Skeletal muscle satellite cell (primary cell): ENCODE data around the gene PRKCG.

Source experiments
- H3K27me3 ChIP-seq: 2 replicates; pipeline ENCODE4 v1.7.0; 2013; ENCODE audit warnings: low read length; ENCODE audit not compliant: control insufficient read depth, insufficient read depth
- H3K36me3 ChIP-seq: 2 replicates; pipeline ENCODE4 v1.7.0; 2013; ENCODE audit warnings: mild to moderate bottlenecking, control low read depth, low read length; ENCODE audit not compliant: insufficient read depth
- H3K4me1 ChIP-seq: 2 replicates; pipeline ENCODE4 v1.7.0; 2013; ENCODE audit warnings: low read length; ENCODE audit not compliant: control insufficient read depth, insufficient read depth
- H3K4me2 ChIP-seq: 2 replicates; pipeline ENCODE4 v1.7.0; 2013; ENCODE audit warnings: mild to moderate bottlenecking, low read length
- H3K4me3 ChIP-seq: 2 replicates; pipeline ENCODE4 v1.7.0; 2013; ENCODE audit warnings: low read length
- H3K9ac ChIP-seq: 2 replicates; pipeline ENCODE4 v1.7.0; 2013; ENCODE audit warnings: mild to moderate bottlenecking, low read depth, low read length, moderate library complexity
- H3K9me3 ChIP-seq: replicated peaks from 2 replicates; pipeline ENCODE4 v1.7.0; 2013; ENCODE audit warnings: mild to moderate bottlenecking, control low read depth, low read length

Gene PRKCG

DNA sequence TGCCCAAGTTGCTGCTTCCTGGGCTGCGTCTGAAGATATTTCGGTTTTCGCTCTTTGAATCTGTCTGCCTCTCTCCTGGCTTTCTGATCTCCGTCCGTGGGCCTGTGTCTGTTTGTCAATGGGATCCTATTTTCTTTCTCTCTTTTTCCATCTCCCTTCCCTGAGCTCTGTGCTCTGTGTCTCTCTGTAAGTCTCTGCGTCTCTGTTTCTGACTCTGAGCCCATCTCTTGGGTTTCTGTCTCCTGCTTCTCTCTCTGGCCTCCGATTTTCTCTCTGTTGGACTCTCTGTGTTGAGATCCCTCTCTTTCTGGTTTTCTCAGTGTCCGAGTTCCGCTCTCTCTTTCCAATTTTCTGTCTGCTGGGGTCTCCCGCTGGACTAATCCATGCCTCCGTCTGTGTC is 1.7 kb downstream of the PRKCG start:
- H3K4me2 ChIP-seq: no peak overlapping the region
- H3K4me3 ChIP-seq: no peak overlapping the region
- H3K27me3 ChIP-seq: peaks cover 58% of the 10 kb centered on the region
- no peak overlapping the region for H3K9ac ChIP-seq
- no peaks in the 10 kb centered on the region for H3K36me3 ChIP-seq
- H3K4me1 ChIP-seq: peaks cover 14% of the 10 kb centered on the region
- H3K9me3 ChIP-seq: no peaks in the 10 kb centered on the region

DNA sequence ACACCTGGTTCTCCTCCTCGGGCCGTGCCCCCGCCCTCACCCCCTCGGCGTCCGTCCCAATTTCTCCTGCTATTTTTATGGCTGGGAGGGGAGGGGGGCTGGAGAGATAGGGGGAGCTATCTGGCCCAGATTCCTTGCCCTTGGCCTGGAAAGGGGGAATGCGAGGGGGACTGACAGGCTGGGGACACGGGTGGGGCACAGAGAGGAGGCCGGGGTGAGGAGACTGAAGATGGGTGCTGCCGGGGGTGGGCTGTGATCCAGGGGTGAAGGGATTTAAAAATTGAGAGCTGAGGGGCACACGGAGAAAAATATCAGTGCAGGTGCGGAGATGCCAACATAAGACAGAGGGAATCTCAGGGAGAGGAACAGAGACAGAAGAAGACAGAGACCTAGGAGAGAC is 2.3 kb downstream of the PRKCG start:
- H3K27me3 ChIP-seq: peaks cover 58% of the 10 kb centered on the region
- no peak overlapping the region for H3K9ac ChIP-seq
- no peak overlapping the region for H3K4me2 ChIP-seq
- H3K36me3 ChIP-seq: no peaks in the 10 kb centered on the region
- H3K4me3 ChIP-seq: no peak overlapping the region
- H3K9me3 ChIP-seq: no peaks in the 10 kb centered on the region
- H3K4me1 ChIP-seq: peaks cover 14% of the 10 kb centered on the region

DNA sequence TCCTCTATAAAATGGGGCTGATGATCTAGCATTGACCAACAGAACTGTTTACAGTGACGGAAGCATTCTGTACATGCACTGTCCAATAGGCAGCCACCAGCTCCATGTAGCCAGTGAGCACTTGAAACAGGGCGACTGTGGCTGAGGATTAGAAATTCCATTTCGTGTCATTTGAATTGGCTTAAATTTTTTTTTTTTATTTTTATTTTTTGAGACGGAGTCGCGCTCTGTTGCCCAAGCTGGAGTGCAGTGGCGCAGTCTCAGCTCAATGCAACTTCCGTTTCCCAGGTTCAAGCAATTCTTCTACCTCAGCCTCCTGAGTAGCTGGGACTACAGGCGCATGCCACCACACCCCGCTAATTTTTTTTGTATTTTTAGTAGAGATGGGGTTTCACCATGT is 3.0 kb downstream of the PRKCG start:
- Histone ChIP-seq H3K4me1 (peaks cover 11% of the 10 kb centered on the region), H3K36me3 (no peaks in the 10 kb centered on the region), H3K4me3 (no peak overlapping the region), H3K4me2 (no peak overlapping the region), H3K9ac (no peak overlapping the region), H3K9me3 (no peaks in the 10 kb centered on the region), H3K27me3 (peaks cover 55% of the 10 kb centered on the region)

DNA sequence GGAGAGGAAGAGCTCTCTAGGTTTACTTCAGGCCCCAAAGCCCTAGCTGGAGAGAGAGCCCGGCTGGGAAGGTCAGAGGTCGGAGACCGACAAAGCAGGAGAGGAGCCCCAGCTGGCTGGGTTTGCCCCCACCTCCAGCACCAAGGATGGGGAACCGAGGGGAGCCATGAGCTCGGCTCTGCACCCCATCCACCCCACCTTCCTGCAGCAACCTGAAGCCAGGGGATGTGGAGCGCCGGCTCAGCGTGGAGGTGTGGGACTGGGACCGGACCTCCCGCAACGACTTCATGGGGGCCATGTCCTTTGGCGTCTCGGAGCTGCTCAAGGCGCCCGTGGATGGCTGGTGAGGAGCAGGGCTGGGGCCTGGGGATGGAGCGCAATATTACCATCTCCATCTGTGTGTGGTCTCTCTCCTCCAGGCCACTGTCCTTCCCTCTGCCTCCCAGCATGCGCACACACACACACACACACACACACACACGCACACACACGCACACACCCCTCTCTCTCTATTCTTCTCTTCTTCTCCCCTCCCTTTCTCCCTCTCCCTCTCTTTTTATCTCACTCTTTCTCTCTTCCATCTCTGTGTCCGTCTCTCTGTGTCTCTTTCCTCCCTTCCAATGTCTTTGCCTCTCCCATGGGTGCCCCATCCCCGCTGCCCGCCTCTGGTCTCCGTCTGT is 10.4 kb downstream of the PRKCG start:
- Histone ChIP-seq H3K9me3 (no peaks in the 10 kb centered on the region), H3K27me3 (peaks cover 21% of the 10 kb centered on the region), H3K9ac (no peak overlapping the region), H3K4me1 (no peaks in the 10 kb centered on the region), H3K36me3 (no peaks in the 10 kb centered on the region), H3K4me2 (no peak overlapping the region), H3K4me3 (no peak overlapping the region)

DNA sequence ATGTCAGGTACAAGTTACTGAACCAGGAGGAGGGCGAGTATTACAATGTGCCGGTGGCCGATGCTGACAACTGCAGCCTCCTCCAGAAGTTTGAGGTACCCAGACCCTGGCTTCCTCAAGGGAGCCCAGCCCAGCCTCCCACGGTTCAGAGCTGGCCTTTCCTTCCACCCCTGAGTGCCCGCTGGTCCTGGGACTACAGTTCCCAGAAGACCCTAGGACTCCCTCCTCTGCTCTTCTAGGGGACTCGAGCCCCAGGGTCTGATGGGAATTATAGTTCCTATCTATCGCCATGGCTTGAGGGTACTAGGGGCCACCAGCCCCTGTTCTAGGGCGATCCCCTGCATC is 11.0 kb downstream of the PRKCG start:
- Histone ChIP-seq H3K9me3 (no peaks in the 10 kb centered on the region), H3K27me3 (peaks cover 26% of the 10 kb centered on the region), H3K4me2 (no peak overlapping the region), H3K4me1 (no peaks in the 10 kb centered on the region), H3K4me3 (no peak overlapping the region), H3K36me3 (no peaks in the 10 kb centered on the region), H3K9ac (no peak overlapping the region)

DNA sequence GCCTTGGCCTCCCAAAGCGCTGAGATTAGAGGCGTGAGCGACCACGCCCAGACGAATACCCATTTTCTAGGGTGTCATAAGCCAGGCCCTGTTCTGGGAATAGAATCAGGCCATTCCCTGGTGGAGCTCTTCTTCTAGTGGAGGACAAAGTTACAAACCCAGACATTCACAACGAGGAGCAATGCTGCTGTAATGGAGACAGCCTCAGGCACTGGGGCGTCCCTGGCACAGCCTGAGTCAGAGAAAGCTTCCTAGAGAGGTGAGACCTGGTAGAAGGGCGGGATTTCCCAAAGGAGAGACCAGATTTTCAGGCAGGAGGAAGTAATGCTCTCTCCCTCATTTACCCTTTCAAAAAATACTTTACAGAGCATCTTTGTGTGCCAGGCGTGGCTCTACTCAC is 12.7 kb downstream of the PRKCG start:
- Histone ChIP-seq H3K4me1 (no peaks in the 10 kb centered on the region), H3K9me3 (no peaks in the 10 kb centered on the region), H3K9ac (no peak overlapping the region), H3K4me2 (no peak overlapping the region), H3K27me3 (peaks cover 30% of the 10 kb centered on the region), H3K4me3 (no peak overlapping the region), H3K36me3 (no peaks in the 10 kb centered on the region)

DNA sequence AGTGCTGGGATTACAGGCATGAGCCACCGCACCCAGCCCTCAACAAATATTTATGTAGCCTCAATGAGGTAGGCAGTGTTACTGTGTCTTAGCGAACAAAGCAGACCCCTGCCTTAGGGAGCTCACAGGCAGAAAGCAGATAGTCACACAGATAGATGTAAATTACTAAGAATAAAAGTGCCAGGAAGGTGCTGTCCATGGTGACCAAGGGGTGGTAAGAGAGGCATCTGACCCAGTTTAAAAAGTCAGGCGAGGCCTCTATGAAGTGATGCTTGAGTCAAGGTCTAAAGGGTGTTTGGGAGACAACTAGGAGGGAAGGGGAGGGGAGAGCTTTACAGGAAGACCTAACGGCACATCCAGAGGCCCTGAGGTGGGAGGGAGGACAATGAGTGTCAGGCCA is 14.7 kb downstream of the PRKCG start:
- H3K4me2 ChIP-seq: no peak overlapping the region
- H3K27me3 ChIP-seq: peaks cover 28% of the 10 kb centered on the region
- no peak overlapping the region for H3K4me3 ChIP-seq
- H3K4me1 ChIP-seq: no peaks in the 10 kb centered on the region
- no peak overlapping the region for H3K9ac ChIP-seq
- H3K9me3 ChIP-seq: no peaks in the 10 kb centered on the region
- no peaks in the 10 kb centered on the region for H3K36me3 ChIP-seq

DNA sequence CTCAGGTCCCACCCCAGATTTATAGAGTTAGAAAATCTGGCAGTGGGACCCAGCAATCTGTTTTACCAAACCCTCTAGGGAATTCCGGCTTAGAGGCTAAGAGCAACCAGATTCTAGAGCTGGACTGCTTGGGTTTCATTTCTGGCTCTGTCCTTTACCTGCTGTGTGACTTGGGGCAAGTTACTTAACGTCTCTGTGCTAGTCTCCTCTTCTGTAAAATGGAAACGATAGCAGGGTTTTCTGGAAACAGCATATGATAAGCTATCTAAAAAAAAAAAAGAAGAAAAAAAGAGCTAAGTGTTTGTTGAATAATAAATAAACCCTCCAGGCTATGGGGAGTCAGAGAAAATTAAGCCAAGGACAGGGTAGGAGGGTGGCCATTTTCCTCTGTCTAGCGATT is 15.5 kb downstream of the PRKCG start:
- H3K9me3 ChIP-seq: no peaks in the 10 kb centered on the region
- no peak overlapping the region for H3K4me3 ChIP-seq
- H3K36me3 ChIP-seq: no peaks in the 10 kb centered on the region
- H3K4me2 ChIP-seq: no peak overlapping the region
- no peak overlapping the region for H3K9ac ChIP-seq
- peaks cover 22% of the 10 kb centered on the region for H3K27me3 ChIP-seq
- H3K4me1 ChIP-seq: no peaks in the 10 kb centered on the region

DNA sequence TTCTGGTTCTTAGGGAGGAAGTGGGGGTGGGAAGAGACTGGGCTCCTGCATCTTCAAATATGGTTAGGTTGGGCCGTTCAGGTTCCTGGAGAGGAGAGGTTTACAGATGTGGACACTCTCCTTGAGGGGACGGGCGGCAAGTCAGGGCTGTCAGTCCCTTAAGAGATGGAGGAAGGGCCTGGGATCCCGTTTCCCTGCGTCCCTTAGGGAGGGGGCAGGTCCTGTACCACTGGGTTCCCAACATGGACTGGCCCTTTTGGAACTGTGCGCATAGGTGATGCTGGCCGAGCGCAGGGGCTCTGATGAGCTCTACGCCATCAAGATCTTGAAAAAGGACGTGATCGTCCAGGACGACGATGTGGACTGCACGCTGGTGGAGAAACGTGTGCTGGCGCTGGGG is 16.2 kb downstream of the PRKCG start:
- Histone ChIP-seq H3K4me3 (no peak overlapping the region), H3K4me2 (no peak overlapping the region), H3K9ac (no peak overlapping the region), H3K9me3 (no peaks in the 10 kb centered on the region), H3K36me3 (no peaks in the 10 kb centered on the region), H3K27me3 (peaks cover 16% of the 10 kb centered on the region), H3K4me1 (no peaks in the 10 kb centered on the region)

DNA sequence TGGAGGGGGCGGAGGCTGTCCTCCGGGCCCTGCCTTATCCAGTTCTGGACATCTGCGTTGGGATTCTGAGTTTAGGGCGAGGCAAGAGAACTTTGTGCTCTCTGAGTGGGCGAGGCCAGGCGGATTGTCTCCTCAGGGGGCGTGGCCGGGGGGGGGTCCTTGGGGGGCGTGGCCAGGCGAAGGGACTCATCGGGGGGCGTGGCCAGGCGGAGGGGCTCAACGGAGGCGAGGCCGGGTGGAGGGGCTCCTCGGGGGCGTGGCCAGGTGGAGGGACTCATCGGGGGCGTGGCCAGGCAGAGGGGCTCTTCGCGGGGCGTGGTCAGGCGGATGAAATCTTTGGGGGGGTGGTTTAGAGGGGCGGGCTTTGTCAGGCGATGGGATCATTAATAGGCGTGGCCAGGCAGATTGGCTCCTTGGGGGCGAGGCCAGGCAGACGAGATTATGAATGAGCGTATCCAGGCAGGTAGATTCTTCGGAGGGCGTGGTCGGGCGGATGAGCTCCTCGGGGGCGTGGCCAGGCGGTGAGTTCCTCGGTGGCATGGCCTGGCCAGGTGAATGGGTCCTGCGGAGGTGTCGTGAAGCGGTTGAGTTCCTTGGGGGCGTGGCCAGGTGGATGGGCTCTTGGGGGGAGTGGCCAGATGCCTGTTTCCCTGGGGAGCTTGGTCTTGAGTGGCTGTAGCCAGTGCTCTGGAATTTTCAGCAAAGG is 16.8 kb downstream of the PRKCG start:
- no peaks in the 10 kb centered on the region for H3K9me3 ChIP-seq
- H3K27me3 ChIP-seq: peaks cover 15% of the 10 kb centered on the region
- H3K36me3 ChIP-seq: no peaks in the 10 kb centered on the region
- no peaks in the 10 kb centered on the region for H3K4me1 ChIP-seq
- no peak overlapping the region for H3K4me2 ChIP-seq
- H3K9ac ChIP-seq: no peak overlapping the region
- no peak overlapping the region for H3K4me3 ChIP-seq

DNA sequence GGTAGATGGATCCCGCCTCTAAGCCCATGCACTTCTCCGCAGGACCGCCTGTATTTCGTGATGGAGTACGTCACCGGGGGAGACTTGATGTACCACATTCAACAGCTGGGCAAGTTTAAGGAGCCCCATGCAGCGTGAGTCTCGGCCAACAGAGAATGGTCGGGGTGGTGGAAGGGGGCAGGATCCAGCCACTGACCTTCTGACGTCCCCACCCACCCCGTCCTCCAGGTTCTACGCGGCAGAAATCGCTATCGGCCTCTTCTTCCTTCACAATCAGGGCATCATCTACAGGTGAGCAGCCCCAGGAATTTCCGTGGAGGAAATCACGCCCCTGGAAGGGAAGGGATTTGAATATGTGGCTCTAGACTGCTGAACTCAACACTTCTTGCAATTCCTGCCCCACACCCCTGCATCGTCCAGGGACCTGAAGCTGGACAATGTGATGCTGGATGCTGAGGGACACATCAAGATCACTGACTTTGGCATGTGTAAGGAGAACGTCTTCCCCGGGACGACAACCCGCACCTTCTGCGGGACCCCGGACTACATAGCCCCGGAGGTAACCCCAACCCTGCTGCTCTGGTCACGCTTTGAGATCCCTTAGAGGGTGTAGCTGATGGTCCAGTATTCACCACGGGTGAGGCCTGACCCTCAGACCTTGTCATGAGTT is 18.3 kb downstream of the PRKCG start:
- no peaks in the 10 kb centered on the region for H3K9me3 ChIP-seq
- H3K27me3 ChIP-seq: peaks cover 29% of the 10 kb centered on the region
- no peaks in the 10 kb centered on the region for H3K36me3 ChIP-seq
- no peak overlapping the region for H3K4me2 ChIP-seq
- no peak overlapping the region for H3K4me3 ChIP-seq
- H3K9ac ChIP-seq: no peak overlapping the region
- H3K4me1 ChIP-seq: no peaks in the 10 kb centered on the region
